SK-N-SH (cell line): ENCODE data around the gene MGAT4A.

Experiments
- TF ChIP-seq, protein P1 (sequence below): fragments of 200-600 bp; sonication (generic); IDR thresholded peaks from 2 replicates; pipeline ENCODE4 v1.6.1; 2017; ENCODE audit warnings: antibody characterized with exemption, mild to moderate bottlenecking, moderate library complexity
- TF ChIP-seq, protein P2 (sequence below): IDR thresholded peaks from 2 replicates; pipeline ENCODE4 v1.4.0; 2012; ENCODE audit warnings: low read depth

DNA sequence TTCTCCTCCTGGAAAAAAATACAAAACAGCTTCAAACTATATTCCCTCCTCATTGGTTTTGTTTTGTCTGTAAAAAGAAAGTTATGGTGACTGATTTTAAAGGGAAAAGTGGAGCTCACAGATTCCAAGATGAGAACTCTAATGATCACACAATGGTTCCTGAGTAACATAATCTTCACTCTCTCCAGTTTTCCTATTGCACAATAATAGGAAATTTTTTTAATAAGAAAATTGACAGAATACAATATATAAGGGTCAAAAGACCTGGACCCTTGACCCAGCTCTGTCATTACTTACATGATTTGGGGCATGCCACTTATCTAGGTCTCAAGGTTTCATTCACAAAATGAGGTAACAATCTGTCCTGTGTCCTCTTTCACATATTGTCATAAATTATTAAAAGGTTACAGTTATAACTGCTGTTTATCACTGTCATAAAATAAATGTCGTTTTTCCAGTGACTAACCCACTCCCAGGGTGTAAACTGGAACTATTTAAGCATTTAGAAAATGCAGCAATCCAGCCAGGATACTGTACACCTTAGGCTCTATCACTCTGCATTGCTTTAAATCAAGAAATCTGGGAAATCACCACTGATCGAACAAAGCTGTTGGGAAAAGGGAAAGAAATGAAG lies 4.1 kb downstream of the MGAT4A start:
- TF ChIP-seq, protein P1, sequence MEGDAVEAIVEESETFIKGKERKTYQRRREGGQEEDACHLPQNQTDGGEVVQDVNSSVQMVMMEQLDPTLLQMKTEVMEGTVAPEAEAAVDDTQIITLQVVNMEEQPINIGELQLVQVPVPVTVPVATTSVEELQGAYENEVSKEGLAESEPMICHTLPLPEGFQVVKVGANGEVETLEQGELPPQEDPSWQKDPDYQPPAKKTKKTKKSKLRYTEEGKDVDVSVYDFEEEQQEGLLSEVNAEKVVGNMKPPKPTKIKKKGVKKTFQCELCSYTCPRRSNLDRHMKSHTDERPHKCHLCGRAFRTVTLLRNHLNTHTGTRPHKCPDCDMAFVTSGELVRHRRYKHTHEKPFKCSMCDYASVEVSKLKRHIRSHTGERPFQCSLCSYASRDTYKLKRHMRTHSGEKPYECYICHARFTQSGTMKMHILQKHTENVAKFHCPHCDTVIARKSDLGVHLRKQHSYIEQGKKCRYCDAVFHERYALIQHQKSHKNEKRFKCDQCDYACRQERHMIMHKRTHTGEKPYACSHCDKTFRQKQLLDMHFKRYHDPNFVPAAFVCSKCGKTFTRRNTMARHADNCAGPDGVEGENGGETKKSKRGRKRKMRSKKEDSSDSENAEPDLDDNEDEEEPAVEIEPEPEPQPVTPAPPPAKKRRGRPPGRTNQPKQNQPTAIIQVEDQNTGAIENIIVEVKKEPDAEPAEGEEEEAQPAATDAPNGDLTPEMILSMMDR = no peak
- TF ChIP-seq, protein P2, sequence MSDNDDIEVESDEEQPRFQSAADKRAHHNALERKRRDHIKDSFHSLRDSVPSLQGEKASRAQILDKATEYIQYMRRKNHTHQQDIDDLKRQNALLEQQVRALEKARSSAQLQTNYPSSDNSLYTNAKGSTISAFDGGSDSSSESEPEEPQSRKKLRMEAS = no peak
